Panc1 (cell line): ENCODE data around the gene LIMK2.

ENCODE experiments used
- TF ChIP-seq, protein P1 (sequence below): fragments of 450-650 bp; IDR thresholded peaks from 2 replicates; pipeline ENCODE4 v1.5.1; 2017; ENCODE audit warnings: mild to moderate bottlenecking
- TF ChIP-seq, protein P2 (sequence below), 2 experiments: IDR thresholded peaks; 2 replicates each; pipeline ENCODE4 v1.6.1; 2011 to 2012; ENCODE audit warnings: low read depth in 2 of 2, control low read depth in 1 of 2, low read length in 1 of 2, mild to moderate bottlenecking in 1 of 2, moderate library complexity in 1 of 2; ENCODE audit not compliant: insufficient read depth in 1 of 2

DNA sequence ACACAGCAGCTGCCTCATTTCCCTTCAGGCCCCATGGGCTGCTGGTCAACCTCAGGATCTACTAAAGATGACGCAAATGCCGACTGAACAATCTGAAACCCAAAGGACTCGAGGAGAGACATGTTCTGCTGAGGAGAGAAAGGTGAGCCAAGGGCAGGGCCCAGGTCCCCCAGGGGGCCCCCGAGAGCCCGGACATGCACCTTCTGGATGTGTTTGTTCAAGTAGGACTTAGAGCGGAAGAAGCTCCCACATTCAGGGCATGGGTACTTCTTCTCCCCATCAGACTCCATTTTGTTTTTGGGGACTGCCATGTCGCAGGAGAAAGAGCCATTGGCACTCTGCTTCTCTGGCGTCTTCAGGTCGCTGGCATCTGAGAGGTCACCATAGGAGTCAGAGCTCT, 114.8 kb downstream of the LIMK2 start:
- TF ChIP-seq, protein P1, sequence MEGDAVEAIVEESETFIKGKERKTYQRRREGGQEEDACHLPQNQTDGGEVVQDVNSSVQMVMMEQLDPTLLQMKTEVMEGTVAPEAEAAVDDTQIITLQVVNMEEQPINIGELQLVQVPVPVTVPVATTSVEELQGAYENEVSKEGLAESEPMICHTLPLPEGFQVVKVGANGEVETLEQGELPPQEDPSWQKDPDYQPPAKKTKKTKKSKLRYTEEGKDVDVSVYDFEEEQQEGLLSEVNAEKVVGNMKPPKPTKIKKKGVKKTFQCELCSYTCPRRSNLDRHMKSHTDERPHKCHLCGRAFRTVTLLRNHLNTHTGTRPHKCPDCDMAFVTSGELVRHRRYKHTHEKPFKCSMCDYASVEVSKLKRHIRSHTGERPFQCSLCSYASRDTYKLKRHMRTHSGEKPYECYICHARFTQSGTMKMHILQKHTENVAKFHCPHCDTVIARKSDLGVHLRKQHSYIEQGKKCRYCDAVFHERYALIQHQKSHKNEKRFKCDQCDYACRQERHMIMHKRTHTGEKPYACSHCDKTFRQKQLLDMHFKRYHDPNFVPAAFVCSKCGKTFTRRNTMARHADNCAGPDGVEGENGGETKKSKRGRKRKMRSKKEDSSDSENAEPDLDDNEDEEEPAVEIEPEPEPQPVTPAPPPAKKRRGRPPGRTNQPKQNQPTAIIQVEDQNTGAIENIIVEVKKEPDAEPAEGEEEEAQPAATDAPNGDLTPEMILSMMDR: no peak
- TF ChIP-seq, protein P2, sequence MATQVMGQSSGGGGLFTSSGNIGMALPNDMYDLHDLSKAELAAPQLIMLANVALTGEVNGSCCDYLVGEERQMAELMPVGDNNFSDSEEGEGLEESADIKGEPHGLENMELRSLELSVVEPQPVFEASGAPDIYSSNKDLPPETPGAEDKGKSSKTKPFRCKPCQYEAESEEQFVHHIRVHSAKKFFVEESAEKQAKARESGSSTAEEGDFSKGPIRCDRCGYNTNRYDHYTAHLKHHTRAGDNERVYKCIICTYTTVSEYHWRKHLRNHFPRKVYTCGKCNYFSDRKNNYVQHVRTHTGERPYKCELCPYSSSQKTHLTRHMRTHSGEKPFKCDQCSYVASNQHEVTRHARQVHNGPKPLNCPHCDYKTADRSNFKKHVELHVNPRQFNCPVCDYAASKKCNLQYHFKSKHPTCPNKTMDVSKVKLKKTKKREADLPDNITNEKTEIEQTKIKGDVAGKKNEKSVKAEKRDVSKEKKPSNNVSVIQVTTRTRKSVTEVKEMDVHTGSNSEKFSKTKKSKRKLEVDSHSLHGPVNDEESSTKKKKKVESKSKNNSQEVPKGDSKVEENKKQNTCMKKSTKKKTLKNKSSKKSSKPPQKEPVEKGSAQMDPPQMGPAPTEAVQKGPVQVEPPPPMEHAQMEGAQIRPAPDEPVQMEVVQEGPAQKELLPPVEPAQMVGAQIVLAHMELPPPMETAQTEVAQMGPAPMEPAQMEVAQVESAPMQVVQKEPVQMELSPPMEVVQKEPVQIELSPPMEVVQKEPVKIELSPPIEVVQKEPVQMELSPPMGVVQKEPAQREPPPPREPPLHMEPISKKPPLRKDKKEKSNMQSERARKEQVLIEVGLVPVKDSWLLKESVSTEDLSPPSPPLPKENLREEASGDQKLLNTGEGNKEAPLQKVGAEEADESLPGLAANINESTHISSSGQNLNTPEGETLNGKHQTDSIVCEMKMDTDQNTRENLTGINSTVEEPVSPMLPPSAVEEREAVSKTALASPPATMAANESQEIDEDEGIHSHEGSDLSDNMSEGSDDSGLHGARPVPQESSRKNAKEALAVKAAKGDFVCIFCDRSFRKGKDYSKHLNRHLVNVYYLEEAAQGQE (IDR thresholded peaks at IDR 0.05; ENCODE audit: insufficient read depth in 1 of 2, low read depth in 2 of 2, low read length in 1 of 2): no peak
